NCI-H1694 (cell line): ENCODE results near the gene CFAP97D1.
A peak's percentile ranks its signal among the peaks of the same experiment; 100 is the strongest.

ENCODE experiments used
- DNase-seq: peaks from one replicate; lab custom pipeline; 2025; lab: John Stamatoyannopoulos, UW

The CFAP97D1 gene

DNA sequence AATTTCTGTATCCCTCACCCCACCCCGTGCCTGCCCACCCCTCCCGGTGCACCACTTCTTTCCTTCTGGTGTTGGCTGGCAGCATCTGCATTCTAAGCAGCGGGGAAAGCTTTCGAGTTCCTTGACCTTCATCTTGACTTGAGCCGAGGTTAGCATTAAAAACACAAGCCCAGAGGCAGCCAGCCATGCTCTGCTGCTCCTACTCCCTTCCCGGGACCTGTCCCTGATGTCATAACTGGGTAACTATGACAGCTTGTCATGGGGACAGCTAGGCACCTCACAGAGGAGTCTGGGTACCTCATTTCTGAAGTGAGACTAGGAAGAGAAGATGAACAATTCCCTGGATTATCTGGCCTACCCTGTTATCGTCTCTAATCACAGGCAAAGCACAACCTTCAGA is at the start of gene CFAP97D1:
Gene CFAP97D1 (plus strand): TSS at position 301 of the 400 bp plus-strand sequence. CDS start 28 bp downstream, at position 329.
- no peak for DNase-seq

DNA sequence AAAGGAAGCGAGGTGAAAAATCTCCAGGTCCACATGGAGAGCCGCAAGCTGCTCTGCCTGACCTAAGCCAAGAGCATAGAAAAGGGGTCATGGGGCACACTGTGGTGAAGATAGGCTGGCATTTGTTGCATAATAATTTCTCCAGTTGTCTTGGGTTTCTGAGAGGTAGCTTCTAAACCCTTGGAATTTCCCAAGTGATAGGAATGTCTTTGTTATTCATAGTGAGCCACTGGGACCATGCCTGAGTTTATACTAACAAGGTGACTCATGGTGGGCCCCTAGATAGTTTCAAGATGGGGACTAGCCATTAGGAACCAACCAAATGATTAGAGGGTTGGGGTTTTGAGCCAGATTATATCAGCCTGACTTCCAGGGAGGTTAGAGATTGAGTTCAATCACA is 47.3 kb upstream of the CFAP97D1 start:
- DNase-seq = no peak

DNA sequence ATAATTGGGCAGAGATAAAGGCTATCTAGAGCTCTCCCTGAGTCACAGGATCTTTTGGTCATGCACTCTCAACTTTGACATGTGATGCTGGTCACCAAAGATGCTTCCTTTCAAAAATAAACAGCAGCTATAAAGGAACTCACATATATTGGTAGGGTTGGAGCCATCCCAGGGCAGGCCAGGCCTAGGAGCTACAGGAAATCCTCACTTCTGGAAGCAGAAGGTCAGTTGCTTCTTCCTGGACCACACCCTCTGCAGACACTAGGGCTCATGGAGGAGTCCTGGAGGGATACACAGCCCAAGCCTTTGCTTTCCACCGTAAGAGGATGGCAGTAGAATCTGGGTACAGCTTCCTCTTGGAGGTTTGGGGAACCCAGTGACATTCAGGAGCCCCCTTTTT is 46.3 kb upstream of the CFAP97D1 start:
- no peak for DNase-seq

- no peak for DNase-seq
Measured at GRCh38 chr17:43734376-43734775, 45.9 kb upstream of the CFAP97D1 start.

DNA sequence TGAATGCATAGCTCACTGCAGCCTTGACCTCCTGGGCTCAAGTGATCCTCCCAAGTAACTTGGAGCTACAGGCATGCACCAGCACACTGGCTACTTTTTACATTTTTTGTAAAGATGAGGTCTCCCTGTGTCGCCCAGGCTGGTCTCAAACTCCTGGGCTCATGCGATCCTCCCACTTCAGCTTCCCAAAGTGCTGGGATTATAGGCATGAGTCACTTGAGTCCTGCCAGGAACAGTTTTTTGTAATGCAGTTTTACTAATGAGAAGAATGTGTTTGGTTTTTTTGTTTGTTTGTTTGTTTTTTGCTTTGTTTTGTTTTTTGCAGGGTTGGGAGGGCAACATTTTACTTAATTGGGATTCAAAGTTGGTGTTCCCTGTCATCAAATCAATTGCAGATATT is 43.8 kb upstream of the CFAP97D1 start:
- DNase-seq = no peak

- no peak for DNase-seq
Measured at GRCh38 chr17:43737722-43738121, 42.5 kb upstream of the CFAP97D1 start.

DNA sequence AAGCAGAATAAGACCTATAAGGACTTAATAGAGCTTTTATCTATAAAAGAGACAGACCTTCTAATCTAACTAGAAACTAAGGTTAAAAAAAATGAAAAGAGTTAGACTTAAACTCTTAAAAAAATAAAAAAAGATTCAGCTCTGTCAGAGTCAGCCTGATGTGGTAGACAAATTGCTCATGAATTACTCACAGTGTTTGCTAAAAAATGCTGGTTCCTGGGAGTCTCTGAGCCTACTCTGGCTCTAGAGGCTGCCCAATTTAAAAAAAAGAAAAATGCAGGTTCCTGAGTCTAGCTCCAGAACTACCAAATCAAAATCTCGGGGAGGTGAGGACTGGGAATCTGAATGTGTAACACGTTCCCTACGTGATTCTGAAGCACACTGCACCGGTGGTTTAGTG is 39.7 kb upstream of the CFAP97D1 start:
- DNase-seq = no peak

DNA sequence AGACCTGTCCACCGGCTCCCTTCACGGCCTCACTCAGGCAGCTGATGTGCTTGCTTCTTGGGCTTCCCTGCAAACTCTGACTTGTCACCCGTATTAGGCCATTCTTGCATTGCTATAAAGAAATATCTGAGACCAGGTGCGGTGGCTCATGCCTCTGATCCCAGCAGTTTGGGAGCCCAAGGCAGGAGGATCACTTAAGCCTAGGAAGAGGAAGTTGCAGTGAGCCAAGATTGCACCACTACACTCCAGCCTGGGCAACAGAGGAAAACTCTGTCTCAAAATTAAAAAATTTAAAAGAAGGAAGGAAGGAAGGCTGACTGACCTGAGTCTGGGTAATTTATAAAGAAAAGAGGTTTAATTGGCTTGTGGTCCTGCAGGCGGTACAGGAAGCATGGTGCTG is 38.6 kb upstream of the CFAP97D1 start:
- DNase-seq = no peak

GRCh38 chr17:43745541-43745940 is 34.7 kb upstream of the CFAP97D1 start:
- no peak for DNase-seq

- no peak for DNase-seq
Measured at GRCh38 chr17:43750153-43750552, 30.1 kb upstream of the CFAP97D1 start.

DNA sequence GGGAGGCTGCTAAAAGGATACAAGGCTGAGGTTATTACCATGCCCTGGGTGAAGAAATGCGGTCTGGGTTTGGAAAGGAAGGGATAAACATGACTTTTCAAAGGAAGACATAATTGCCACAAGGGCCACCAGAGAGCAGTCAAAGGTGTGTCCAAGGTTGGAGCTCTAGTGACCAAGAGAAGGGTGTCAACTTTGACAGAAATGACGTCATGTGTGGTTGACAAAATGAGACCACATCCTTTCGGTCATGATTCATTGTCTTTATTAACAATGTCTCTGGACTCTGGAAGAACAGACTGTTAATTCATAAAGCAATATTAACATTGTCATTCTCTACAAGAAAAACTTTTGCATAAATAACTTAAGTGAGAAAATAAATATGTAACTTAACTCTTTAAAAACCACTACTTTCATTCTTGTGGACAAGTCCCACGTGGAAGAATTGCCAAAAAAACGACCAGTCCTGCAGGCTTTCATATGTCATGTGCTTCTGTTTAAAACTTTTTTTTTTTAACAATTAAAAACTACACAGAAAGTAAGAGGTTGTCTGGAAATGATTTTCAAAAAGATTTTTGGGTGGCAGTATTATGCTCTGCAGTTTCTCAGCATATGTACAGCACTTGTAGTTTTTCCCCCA is 26.6 kb upstream of the CFAP97D1 start:
- DNase-seq = no peak

GRCh38 chr17:43754947-43755346 is 25.3 kb upstream of the CFAP97D1 start:
- no peak for DNase-seq

DNA sequence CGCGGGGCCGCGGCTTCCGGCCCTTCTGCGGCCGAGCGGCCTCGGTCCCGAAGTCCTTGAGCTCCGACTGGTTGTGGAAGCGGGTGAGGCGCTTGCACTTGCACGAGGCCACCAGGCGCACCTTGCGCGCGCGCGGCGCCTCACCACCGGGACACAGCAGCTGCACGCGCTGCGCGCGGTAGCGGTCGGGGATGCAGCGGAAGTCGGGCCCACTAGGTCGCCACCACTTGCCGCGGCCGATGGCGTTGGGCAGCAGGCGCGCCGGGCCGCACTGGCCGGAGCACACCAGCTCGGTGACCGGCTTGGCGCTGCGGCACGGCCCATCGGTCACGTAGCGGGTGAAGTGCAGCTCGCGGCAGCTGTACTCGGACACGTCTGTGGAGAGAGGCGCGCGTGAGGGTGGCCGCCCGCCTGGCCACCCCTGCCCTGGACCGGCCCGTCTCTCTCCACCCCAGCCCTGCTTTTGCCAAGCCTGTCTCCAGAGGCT is 24.8 kb upstream of the CFAP97D1 start:
- DNase-seq = no peak

- DNase-seq = no peak
Measured at GRCh38 chr17:43756201-43756600, 24.0 kb upstream of the CFAP97D1 start.

GRCh38 chr17:43757171-43757660 is 23.0 kb upstream of the CFAP97D1 start:
- no peak for DNase-seq

- no peak for DNase-seq
Measured at GRCh38 chr17:43758086-43758485, 22.1 kb upstream of the CFAP97D1 start.

- DNase-seq = no peak
Measured at GRCh38 chr17:43758497-43759174, 21.6 kb upstream of the CFAP97D1 start, which contains the start of gene SOST. SOST (minus strand) TSS chr17:43758791; CDS start chr17:43758741, 50 bp downstream.

DNA sequence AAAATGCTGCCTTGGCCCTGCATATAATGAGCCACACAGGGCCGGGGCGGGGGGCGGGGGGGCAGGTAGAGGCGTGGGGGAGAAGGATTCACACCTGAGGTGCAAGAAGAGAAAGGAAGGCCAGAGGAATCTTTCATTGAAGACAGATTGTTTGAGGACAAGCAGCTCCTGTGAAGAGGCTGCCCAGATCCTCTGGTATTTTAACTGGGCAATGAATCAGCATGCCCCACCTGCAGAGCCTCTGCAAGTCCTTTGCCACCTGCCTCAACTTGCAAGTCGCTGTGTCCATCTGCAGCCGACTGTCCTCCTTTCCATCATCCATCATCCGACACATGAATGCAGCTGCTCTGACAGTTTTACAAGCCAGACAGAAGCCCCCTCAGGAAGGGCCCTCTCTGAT is 20.4 kb upstream of the CFAP97D1 start:
- DNase-seq = no peak

DNA sequence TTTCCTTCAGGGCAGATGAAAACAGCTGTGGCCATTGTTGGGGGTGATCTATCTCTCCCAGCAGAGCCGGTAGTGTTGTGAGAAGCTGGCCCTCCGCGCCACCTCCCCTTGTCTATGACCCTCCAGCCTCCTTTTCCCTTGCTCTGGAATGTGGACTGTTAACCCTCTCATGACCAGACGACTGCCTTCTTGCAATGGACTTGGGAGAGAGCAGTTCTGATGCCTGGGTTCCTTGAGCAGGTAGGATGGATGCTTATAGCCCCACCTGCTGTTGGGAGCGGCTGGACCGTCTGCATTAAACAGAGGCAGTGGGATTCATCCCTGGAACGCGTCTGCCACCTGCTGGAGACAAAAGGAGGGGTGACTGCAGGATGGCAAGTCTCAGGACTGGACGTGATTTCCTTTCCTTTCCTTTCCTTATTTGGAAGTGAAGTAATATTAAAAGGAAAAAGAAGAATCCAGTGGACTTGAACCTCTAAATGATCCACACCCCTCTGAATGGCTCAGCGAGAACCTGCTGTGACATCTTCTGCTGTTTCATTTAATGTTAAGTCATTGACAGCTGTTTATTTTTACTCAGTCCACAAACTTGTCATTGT is 19.9 kb upstream of the CFAP97D1 start:
- DNase-seq = peak; percentile 91

GRCh38 chr17:43766413-43767052 is 13.7 kb upstream of the CFAP97D1 start:
- DNase-seq = peak; percentile 43

GRCh38 chr17:43767053-43767712 is 13.1 kb upstream of the CFAP97D1 start:
- no peak for DNase-seq

GRCh38 chr17:43767713-43768059 is 12.5 kb upstream of the CFAP97D1 start:
- no peak for DNase-seq
